ENCODE data around the gene SCGB1C1.
A peak's percentile ranks its signal among the peaks of the same experiment; 100 is the strongest.

Gene SCGB1C1

DNA sequence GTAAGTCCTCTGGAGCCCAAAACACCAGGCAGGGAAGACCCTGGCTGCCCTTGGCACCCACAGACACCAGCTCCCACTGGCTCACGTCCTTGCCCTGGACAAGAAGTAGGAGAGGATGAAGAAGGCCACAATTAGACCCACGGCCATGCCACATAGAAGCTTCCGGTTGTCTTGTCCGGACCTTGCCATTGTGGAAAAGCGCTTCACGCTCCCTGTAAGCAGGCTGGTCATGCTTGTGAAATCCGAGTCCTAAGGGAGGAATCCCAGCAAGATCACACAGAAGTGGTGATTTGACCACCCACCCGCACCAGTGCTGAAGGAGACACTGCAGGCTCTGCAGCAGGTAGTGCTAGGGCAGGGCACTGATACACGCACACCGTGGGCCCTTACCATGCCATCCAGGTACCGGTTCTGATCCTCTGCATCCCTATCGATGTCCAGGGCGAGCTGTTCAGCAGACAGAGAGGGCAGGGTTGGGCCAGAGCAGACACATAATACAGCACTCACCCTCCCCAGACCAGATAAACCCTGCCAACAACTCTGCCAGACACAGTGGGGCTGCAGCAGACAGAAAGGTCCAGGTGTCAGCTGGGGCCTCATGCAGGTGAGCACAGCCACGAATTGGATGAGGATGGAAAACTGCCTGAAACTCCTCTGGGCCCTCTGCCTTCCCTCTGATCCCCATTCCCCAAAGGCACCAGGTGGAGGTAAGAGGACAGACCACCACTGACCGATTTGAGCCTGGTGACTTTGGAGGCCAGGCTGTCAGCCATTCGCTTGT lies 12.5 kb downstream of the SCGB1C1 start:
- DNase-seq: no peak

DNA sequence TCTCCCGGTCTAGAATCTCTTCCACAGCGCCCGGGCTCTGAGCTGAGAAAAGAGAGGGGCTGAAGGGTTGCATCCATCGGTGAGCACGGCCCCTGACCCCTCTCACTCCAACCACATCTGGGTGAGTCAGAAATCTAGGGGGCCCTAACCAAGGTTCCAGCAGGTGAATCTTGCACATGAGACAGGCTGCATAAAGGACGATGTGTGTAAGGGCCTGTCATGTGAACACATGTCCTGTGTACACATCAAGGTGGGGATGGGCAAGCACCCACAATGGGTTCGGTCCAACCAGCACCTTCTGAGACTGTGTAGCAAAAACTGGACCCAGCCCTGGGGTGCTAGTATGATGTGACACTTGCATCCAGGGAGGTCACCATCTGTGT lies 13.1 kb downstream of the SCGB1C1 start:
- no peak for DNase-seq

DNA sequence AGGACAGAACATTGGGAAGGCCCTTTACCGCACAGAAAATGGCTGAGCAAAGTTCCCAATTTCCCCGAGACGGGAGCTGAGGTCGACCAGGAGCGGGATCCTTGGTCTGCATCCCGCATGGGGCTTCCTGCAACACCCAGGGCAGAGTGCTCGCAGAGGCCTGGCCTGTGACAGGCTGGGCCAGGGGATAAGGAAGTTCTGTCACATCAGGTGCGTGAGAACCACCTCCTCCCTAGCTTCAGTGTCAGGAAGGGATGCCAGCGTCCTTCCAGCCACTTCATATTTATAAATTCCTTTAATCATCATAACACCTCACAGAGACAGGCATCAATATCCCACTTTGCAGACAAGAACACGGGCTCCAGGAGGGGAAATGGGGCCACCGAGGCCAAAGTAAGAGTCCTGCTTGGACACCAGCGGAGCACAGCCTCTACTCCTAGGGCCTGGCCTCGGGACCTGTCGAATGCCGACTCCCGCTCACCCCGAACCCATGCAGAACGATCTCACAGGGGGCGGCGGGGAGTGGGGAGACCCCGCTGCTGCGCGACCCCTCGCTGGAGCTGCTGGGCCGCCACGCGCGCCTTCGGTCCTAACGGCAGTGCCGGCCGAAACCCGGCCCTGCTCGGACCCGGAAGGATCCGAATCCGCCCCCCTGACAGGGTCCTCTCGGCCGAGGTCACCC lies 13.8 kb downstream of the SCGB1C1 start:
- no peak for DNase-seq

DNA sequence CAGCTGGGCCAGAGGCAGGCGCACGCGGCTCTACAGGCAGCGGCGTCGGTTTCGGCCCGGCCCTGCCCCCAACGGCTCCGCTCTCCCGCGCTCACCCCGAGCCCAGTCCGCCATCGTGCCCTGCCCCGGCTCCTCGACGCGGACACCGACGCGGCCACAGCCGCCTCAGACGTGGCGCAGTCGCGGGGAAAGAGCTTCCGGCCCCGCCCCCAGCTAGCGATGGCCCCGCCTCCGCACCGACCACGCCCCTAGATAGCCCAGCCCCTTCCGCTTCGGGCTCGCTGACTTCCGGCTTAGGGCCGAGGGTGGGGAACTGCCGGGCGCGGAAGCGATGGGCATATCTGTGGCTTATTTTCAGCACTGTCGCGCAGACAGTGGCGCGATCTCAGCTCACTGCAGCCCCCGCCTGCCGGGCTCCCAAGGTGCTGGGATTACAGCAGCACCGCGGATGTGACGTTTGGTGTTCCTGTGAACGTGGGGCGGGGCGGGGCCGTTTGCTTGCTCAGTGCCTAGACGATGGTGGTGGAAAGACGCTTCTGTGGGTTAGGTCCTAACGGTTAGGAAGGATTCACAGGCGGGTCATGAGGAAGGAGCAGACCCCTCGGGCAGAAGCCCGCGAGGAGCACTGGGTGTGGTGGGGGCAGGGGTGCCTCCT lies 14.5 kb downstream of the SCGB1C1 start, which contains the start of the genes BET1L and RIC8A:
BET1L (minus strand) TSS at position 192 of the 655 bp plus-strand sequence; CDS start at position 114, 78 bp downstream.
RIC8A (plus strand) TSS at position 501 of the 655 bp plus-strand sequence. CDS start 1,147 bp downstream, outside the sequence.
- DNase-seq: peak; percentile 95 to 96

DNA sequence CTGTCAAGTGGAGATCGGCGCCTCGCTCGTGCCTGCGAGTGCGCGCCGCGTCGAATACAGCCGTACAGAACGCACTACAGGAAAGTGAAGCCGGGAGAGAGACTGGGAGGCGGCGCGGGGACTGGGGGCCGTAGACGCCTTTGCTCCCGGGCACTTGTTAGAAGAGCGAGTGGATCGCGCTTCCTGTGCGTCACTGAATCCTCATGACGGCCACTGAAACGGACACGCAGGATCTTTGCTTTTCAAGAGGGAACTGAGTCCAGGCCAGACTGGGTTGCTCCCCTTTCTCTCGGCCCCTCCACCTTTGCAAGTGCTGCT lies 14.9 kb downstream of the SCGB1C1 start:
- DNase-seq: no peak

DNA sequence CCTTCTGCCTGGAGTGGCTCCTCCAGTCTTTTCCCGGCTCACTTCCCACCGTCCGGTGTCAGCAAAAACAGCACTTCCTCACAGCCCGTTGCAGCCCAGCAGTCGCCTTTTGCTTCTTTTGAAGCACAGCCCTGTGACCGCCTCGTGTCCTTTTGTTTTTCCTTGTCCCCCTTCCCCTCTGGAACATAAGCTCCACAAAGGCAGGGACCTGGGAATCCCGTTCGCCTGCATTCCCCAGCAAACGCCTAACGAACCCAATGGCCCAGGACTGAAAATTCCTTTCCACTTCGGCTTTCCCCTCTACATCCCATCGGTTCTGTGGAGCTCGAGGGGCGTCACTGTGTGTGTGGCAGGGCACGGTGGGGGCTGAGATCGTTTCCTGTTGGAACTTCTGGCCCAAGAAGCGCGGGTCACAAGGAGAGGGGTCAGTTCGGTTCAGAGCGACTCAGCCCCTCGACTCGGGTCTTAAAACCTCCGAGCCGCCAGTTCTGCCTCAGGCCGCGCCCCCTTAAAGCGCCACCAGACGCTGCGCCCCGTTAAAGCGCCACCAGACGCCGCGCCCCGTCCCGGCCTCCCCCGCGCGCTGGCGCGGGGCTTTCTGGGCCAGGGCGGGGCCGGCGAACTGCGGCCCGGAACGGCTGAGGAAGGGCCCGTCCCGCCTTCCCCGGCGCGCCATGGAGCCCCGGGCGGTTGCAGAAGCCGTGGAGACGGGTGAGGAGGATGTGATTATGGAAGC lies 15.5 kb downstream of the SCGB1C1 start:
- peak; percentile 79 to 83 for DNase-seq

DNA sequence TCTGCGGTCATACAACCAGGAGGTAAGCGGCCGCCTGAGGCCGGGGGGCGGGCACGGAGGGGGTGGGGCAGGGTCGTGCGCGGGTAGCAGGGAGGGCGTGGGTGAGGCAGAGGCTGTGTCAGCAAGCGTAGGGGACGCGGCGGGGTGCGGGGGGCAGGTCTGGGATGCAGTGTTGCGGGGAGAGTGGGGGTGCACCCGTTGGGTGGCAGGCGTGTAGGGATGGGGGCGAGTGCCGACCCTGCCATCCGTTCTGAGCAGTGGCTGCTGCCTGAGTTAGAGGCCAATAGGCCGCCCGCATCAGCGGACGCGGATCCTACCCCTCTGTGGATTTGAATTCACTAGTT lies 16.0 kb downstream of the SCGB1C1 start:
- DNase-seq: no peak

DNA sequence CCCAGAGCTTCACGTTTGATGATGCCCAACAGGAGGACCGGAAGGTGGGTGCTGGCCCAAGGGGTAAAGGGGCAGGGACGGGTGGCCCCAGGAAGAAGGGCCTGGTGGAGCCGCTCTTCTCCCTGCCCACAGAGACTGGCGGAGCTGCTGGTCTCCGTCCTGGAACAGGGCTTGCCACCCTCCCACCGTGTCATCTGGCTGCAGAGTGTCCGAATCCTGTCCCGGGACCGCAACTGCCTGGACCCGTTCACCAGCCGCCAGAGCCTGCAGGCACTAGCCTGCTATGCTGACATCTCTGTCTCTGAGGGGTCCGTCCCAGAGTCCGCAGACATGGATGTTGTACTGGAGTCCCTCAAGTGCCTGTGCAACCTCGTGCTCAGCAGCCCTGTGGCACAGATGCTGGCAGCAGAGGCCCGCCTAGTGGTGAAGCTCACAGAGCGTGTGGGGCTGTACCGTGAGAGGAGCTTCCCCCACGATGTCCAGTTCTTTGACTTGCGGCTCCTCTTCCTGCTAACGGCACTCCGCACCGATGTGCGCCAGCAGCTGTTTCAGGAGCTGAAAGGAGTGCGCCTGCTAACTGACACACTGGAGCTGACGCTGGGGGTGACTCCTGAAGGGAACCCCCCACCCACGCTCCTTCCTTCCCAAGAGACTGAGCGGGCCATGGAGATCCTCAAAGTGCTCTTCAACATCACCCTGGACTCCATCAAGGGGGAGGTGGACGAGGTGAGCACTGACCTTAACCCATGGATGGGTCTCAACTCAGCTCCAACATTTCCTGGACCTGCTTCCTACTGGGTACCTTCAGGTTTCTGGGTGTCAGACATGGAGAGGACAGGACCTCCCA lies 16.6 kb downstream of the SCGB1C1 start:
- no peak for DNase-seq

DNA sequence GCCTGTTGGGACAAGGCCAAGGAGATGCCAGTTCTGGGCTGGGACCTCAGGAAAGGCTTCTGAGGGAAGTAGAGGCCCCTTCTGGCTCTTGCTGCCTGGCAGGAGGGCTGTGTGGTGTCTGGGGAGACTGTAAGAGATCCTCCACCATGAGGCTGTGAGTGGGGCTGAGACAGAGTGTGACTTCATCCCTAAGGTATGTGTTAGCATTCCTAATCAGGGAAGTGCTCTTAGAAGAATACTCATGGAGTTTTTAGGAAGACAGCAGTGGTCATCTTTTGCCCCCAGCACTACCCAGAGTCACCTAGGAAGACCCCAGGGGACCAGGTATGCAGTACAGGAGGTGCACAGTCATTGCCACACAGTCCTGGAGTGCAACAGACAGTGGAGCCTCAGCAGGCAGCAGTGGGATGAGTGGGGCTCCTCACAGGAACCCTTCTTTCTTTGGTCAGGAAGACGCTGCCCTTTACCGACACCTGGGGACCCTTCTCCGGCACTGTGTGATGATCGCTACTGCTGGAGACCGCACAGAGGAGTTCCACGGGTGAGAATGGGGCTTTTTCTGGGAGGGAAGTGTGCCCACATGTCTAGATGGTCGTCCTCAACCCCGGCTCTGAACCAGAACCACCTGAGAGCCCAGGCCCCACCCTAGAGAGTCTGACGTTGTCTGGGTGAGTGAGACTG lies 17.4 kb downstream of the SCGB1C1 start:
- no peak for DNase-seq

DNA sequence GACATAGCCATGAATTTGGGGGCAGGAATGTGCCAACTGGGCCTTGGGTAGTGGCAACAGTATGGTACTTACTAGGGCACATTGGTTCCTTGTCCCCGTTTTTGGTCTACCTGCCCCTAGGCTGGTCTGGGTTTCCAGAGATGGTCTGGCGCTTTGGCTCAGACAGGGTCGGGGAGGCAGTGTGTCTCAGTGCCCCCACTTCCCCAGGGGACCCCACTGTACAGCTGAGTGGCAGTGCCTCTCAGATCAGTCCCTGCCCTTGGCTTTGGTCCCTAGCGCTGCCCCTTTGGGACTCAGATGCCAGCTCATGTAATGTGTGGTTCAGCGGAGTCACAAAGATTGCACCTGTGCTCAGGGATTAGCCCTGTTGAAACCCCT lies 17.9 kb downstream of the SCGB1C1 start:
- no peak for DNase-seq

DNA sequence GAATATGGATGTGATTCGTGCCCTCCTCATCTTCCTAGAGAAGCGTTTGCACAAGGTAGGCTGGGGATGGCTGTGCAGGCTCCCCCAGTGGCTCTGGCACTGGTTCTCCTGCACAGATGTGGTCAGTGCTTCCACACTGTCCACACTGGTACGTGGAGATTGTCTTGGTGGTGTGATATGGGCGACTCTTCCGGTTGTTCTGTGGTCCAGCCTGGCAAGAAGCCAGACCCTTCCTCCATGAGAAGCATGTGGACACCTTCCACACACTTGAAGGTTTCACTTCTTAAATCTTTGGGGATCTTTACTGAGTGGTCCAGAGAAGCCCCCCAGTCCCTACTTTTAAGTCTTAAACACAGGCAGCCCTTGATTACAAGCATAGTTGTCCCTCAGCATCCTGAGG lies 18.4 kb downstream of the SCGB1C1 start:
- DNase-seq: no peak

DNA sequence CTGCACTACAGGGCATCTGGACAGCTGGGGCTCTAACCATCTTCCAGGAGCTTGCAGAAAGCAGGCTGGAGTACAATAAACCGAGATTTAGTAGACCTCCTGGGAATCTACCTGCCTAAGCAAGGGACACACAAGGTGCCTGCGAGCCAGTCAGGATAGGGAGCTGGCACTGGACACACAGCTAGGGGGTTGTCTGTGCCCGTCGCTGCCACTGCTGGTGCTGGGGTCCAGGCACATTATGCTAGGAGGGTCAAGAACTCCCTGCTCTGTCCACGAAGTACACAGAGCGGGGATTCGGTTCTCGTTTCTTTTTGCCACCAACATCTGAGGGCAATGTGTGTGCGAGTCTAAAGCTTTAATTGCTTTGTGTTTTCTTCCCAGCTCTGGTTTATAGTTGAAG lies 18.9 kb downstream of the SCGB1C1 start:
- DNase-seq: no peak

DNA sequence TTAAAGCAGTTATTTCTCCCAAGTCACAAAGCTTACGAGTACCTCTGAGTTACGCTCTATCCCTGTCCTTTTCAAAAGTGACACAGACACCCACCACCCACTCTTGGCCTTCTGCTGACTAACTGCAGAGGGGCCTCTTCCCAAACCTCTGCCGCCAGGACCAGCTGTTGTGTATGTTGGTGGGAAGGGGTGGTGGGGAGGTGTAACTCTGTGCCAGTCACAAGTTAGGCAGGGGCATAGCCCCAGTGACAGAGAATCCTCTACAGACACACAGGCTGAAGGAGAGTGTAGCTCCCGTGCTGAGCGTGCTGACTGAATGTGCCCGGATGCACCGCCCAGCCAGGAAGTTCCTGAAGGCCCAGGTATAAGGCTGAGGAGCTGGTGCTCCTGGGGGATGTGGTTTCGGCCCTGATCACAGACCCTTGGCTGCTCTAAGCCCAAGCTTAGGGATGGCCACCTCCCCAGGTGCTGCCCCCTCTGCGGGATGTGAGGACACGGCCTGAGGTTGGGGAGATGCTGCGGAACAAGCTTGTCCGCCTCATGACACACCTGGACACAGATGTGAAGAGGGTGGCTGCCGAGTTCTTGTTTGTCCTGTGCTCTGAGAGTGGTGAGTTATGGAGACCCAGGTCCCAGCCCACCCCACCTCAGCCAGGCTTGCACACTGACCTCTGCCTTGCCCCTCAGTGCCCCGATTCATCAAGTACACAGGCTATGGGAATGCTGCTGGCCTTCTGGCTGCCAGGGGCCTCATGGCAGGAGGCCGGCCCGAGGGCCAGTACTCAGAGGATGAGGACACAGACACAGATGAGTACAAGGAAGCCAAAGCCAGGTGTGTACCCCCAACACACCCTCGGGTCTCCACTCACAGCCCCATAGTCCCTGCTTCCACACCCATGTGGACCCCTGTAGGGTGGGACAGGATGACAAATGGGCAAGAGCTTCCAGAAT lies 19.5 kb downstream of the SCGB1C1 start:
- no peak for DNase-seq

DNA sequence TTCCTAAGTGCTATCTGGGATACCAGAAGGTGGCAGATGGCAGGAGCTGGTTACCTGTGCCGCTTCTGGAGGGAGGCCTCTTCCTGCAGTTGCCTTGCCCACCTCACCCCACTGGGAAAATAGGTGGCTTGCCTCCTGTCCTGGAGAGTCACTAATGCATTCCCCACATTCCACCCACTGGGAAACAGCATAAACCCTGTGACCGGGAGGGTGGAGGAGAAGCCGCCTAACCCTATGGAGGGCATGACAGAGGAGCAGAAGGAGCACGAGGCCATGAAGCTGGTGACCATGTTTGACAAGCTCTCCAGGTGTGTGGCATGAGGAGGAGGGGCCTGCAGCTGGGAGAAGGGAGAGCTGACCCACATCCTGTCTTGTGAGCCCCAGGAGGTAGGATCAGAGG lies 20.2 kb downstream of the SCGB1C1 start:
- no peak for DNase-seq

DNA sequence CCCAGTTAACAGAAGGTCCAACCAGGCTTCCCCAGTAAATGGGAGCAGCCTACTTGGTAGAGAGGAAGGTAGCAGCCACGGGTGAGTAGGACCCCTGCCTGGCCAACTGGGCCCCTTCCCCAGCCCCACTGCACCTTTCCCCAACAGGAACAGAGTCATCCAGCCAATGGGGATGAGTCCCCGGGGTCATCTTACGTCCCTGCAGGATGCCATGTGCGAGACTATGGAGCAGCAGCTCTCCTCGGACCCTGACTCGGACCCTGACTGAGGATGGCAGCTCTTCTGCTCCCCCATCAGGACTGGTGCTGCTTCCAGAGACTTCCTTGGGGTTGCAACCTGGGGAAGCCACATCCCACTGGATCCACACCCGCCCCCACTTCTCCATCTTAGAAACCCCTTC lies 21.2 kb downstream of the SCGB1C1 start:
- no peak for DNase-seq

DNA sequence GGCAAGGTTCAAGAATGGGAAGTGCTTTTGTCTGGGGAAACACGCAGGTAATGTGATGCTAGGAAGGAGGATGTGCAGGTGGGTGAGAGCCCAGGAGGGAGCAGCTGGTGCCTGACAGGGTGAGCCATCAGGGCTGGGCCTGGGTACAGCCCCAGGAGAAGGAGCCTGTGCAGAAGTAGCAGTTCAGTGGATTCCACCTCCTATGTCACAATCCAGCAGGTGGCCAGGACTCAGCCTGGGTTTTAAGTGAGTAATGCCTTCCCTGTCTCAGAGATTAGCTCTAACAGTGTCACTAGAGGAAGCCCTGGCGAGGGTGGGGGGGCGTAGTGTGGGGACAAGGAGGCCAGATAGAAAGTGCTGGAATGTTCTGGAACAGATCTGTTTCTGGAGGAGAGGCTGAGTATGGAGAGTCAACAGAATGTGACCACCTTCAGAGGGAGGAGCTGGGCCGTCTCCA lies 22.7 kb downstream of the SCGB1C1 start:
- no peak for DNase-seq

DNA sequence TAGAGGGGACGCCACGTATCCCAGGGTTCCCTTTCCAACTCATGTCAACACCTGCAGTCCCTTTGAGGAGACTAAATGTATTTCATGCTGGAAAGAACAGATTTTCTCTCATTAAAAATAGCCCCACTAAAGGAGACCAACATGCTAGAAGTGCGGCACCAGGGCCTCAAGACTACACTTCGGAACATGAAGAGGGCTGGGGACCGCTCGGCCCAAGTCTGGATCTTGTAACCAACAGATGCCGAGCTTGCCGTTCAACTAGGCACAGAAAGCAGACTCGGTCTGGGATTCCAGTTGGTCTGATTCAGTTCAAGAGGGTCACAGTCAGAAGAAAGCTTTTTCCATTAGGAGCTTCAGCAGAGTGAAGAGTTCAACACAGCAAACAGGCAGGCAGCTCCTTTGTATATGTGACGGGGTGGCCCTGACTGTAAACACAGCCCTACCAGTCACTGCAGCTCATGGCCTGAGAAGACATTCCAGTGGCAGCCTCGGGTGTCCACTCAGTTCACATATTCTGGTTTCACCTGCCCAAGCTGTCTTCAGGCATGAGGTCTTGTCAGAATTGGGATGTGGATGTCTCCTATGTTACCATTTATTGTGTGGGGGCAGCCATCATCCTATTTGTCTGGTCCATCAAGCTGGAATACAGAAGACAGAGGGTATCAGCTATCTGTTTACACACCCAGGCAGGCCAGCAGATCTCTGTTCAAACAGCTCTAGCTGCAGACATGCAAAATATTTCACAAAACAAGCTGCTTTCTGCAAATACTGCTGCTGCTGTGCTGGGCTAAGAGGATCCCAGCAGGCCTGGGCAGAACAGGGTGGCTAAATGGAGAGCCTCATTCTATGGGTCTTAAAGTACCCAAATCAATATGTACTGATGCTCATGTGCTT lies 23.4 kb downstream of the SCGB1C1 start:
- DNase-seq: no peak

DNA sequence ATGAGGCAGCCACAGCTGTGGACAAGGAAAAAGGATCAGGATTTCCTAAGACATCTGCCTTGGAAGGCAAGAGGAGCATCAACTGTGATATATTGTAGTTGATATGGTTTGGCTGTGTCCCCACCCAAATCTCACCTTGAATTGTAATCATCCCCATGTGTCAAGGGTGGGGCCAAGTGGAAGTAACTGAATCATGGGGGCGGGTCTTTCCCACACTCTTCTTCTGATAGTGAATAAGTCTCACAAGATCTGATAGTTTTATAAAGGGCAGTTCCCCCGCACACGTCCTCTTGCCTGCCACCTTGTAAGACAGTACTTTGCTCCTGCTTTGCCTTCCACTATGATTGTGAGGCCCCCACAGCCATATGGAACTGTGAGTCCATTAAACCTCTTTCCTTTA lies 24.8 kb downstream of the SCGB1C1 start:
- no peak for DNase-seq

DNA sequence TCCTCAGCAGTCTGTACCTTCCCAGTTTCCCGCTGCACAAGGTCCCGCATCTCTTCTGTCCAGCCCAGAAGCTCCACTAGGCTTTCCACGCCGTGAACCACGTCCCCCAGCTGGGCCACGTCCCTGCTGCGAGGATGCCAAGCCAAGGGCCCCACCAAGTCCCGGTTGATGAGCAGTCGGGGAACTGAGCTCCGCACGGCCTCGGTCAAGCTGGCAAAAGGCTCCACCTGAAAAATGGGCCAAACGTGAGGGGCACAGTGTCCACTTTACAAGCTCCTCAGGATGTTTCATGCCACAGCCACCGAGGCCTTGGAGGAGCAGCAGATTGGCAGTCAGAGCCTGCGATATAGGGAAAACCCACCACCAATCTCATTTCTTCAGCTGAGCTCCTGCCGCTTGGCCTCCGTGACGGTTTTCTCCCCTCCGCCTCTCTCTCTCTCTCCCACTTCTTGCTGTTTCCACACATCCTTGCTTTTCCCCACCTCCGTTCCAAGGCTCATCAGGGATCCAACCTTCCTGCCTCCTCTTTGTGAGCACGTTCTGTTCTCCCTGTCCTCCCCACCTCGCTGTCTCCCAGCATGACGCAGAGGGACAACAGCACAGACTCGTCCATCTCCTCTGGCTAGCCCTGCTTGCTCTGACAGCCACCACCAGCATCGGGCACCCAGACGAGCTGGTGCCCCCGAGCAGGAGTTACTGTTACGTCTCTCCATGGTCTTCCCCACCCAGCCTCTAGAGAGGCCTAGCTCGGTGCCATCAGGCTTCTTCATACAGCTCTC lies 26.1 kb downstream of the SCGB1C1 start:
- no peak for DNase-seq
